ENCODE results near the gene GNAZ.

GNAZ gene

GRCh38 chr22:23058063-23058462 is 12.3 kb upstream of the GNAZ start:
- no peak for DNase-seq (ENCODE audit: low spot score)
- TF ChIP-seq, protein P1, sequence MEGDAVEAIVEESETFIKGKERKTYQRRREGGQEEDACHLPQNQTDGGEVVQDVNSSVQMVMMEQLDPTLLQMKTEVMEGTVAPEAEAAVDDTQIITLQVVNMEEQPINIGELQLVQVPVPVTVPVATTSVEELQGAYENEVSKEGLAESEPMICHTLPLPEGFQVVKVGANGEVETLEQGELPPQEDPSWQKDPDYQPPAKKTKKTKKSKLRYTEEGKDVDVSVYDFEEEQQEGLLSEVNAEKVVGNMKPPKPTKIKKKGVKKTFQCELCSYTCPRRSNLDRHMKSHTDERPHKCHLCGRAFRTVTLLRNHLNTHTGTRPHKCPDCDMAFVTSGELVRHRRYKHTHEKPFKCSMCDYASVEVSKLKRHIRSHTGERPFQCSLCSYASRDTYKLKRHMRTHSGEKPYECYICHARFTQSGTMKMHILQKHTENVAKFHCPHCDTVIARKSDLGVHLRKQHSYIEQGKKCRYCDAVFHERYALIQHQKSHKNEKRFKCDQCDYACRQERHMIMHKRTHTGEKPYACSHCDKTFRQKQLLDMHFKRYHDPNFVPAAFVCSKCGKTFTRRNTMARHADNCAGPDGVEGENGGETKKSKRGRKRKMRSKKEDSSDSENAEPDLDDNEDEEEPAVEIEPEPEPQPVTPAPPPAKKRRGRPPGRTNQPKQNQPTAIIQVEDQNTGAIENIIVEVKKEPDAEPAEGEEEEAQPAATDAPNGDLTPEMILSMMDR (IDR thresholded peaks at IDR 0.05; ENCODE audit: extremely low read depth, missing control alignments): no peak

- DNase-seq (ENCODE audit: low spot score): no peak
- TF ChIP-seq, protein P1 (IDR thresholded peaks at IDR 0.05; ENCODE audit: extremely low read depth, missing control alignments): no peak
These were observed 11.6 kb upstream of the GNAZ start for GRCh38 chr22:23058481-23059283.

- DNase-seq (ENCODE audit: low spot score): no peak
- TF ChIP-seq, protein P1 (IDR thresholded peaks at IDR 0.05; ENCODE audit: extremely low read depth, missing control alignments): no peak
These were observed 10.9 kb upstream of the GNAZ start for GRCh38 chr22:23059284-23059948.

DNA sequence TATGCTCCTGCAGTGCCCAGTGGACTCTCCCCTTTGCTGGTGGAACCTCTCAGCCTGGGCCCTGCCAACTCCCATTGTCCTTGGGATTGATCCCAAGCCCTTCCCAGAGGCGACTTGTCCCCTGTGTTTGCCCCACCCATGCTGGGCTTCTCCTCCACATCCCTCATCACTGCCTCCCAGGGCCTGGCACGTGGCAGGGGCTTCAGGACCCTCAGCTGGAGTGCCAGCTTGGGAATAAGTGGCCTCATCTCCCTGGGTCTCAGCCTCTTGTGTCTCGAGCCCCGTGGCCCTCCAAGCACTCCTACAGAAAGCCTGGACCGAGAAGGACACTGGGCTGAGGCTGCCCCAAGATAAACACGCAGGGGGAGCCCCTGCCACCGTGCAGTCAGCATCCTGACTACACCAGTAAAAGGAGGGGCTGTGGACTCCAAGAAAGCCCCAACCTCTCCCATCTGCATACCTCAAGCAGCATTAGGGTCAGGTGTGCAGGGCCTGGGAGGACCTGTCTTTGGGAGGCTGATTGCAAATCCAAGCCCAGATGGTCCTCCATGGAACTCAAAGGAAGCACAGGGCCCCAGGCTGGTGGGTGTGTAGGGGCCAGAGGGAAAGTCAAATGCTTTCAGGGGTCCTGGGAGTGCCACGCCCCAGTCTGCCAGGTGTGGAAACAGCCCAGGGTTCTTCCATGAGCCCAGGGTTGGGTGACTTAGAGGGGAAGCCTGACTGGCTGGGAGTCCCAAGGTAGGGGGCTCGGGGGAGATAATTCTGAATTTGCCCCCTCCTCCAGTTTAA is 9.5 kb upstream of the GNAZ start:
- no peak for DNase-seq (ENCODE audit: low spot score)

GRCh38 chr22:23061471-23062280 is 8.6 kb upstream of the GNAZ start:
- TF ChIP-seq, protein P1 (IDR thresholded peaks at IDR 0.05; ENCODE audit: extremely low read depth, missing control alignments): no peak
- no peak for DNase-seq (ENCODE audit: low spot score)

More for the DNA sequence above, 9.5 kb upstream of the GNAZ start:
- TF ChIP-seq, protein P1 (IDR thresholded peaks at IDR 0.05; ENCODE audit: extremely low read depth, missing control alignments): no peak

DNA sequence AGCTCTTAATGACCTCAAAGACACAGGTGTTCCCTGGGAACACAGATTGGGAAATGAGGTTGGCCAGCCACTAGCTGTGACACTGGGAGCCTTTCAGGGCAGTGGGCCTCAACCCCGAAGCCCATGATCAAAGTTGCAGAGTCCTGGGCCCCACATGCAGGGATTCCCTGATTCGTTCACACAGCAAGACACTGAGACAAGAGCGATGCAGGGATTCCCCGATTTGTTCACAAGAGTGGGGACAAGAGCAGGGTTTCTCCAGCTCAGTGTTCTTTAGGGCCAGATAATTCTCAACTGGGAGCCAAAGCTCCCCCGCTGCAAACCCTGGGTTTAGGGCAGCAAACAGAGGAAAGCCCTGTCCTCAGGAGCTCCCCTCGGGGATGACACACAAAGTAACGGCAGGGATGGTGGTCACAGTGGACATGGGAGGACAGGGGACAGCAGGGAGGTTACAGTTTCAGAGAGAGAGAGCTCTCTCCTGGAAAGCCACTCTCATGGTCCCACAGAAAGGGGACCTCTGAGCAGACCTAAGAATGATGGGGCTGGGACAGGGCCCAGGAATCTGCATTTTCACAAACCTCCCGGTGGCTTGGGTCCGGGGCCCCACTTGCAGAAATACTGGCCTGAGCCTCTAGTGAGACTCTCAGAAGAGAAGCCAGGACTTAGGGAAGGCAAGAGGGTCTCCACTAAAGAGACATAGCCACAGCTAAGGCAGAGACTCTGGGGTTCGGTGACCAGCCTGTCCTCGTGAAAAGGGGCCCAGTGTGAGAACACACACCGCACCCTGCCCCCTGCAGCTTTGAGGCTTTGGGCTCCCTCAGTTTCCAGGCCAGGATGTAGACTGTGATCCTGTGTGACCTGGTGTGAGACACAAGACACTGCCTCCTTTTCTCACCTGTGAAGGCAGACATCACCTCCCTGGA is 7.4 kb upstream of the GNAZ start:
- DNase-seq (ENCODE audit: low spot score): no peak
- TF ChIP-seq, protein P1 (IDR thresholded peaks at IDR 0.05; ENCODE audit: extremely low read depth, missing control alignments): no peak
